Heart left ventricle (tissue), 16 donors: ENCODE data around the gene DBN1. TPM values are rescaled to one million over a fixed set of nuclear protein-coding genes. Genes with fewer than 3 reads are reported as not detected.

ENCODE experiments used
- ATAC-seq, 4 donors: fragments of 200-7000 bp; cut with Tn5 transposase; one replicate each; pipeline ENCODE4 v1.9.1; 2020 to 2022; ENCODE audit warnings: moderate library complexity in 4 of 4, mild to moderate bottlenecking in 3 of 4, moderate number of reproducible peaks in 1 of 4
- DNase-seq, 5 donors: peaks; one replicate each; pipeline ENCODE4 v3.0.0-alpha.2; 2020
- H3K27ac ChIP-seq, 12 donors: fragments of 200-600 bp; sonication (generic) in 4 of 12; one replicate each; pipeline versions ENCODE4 v1.5.0 to v1.8.0; 2016 to 2022; ENCODE audit warnings: mild to moderate bottlenecking in 2 of 12
- H3K27me3 ChIP-seq, 9 donors: fragments of 200-600 bp; sonication (generic) in 2 of 9; one replicate each; pipeline versions ENCODE4 v1.5.1 to v1.8.0; 2016 to 2022; ENCODE audit warnings: mild to moderate bottlenecking in 3 of 9
- H3K36me3 ChIP-seq, 9 donors: fragments of 200-600 bp; sonication (generic) in 2 of 9; one replicate each; pipeline versions ENCODE4 v1.5.0 to v1.8.0; 2018 to 2022; ENCODE audit warnings: mild to moderate bottlenecking in 2 of 9
- H3K4me1 ChIP-seq, 12 donors: fragments of 200-600 bp; sonication (generic) in 4 of 12; one replicate each; pipeline versions ENCODE4 v1.5.0 to v1.8.0; 2016 to 2022; ENCODE audit warnings: mild to moderate bottlenecking in 3 of 12
- H3K4me3 ChIP-seq, 12 donors: fragments of 200-600 bp; sonication (generic) in 4 of 12; one replicate each; pipeline versions ENCODE4 v1.5.0 to v1.8.0; 2017 to 2022; ENCODE audit warnings: mild to moderate bottlenecking in 9 of 12, moderate library complexity in 4 of 12
- H3K9me3 ChIP-seq, 12 donors: fragments of 200-600 bp; sonication (generic) in 4 of 12; one replicate each; pipeline versions ENCODE4 v1.5.0 to v1.8.0; 2016 to 2022; ENCODE audit warnings: mild to moderate bottlenecking in 1 of 12
- POLR2A ChIP-seq, 2 donors: fragments of 450-650 bp; IDR thresholded peaks; one replicate each; pipeline ENCODE4 v1.6.1; 2017; ENCODE audit warnings: antibody characterized with exemption in 2 of 2, mild to moderate bottlenecking in 2 of 2, moderate library complexity in 2 of 2
- WGBS, 4 donors: extraction: QIAGEN DNeasy Blood & Tissue Kit in 2 of 4; methylation state at CpG; one replicate each; pipeline versions ENCODE4 v1.1.5 to v1.1.7; 2013 to 2018; 5-methylcytosine and 5-hydroxymethylcytosine counted together
- intact Hi-C, 10 donors: fragments of 100-400 bp; cut with DNase I; formaldehyde crosslinking; loops; one replicate each; pipeline versions ENCODE4 v1.11.1 to v1.14.2; 2022
- polyA plus RNA-seq, 2 donors: library from polyadenylated mRNA; stranded (reverse); fragments of 200-250 nt; gene quantifications; one replicate each; pipeline ENCODE4 v1.2.3, GENCODE V29; 2013
- total RNA-seq, 9 donors: library from RNA; depleted of rRNA in 2 of 9; stranded (reverse); fragments of >200 nt in 2 of 9; fragmentation: NEBNext Ultra II Directional in 3 of 9; extraction: Animal tissue kit (Norgen Biotek cat#: 25700) in 3 of 9; gene quantifications; one replicate each; pipeline versions ENCODE4 v1.1.0 to v1.2.4, GENCODE V29; 2016 to 2023
- TF ChIP-seq, protein P1 (sequence below), 12 donors: fragments of 200-600 bp; sonication (generic) in 4 of 12; IDR thresholded peaks; one replicate each; pipeline versions ENCODE4 v1.5.0 to v1.8.0; 2018 to 2022; ENCODE audit warnings: antibody characterized with exemption in 12 of 12, mild to moderate bottlenecking in 5 of 12
- donor health status: ischemic (EF 13 %, LVEDD 7.1; RV severe dilation, severe dysfunction).
- donor health status: healthy with polysubstance abuse.
- donor health status: DM: no; HTN: yes; CAD: no.
- donor health status: DM: no; HTN: no; CAD: no.
- donor health status: ischemic (EF 25% LVEDD 6.9; RV normal size, moderate dysfunction).
- donor health status: ischemic (EF 25% LVEDD 5.7; RV mildly dilated, moderate dysfunction).
- donor health status: healthy.
- donor health status: DM: yes; HTN: yes; CAD: no.
- donor health status: ischemic (EF 35%, LVEDD 5.7; RV mildly dilated, moderate dysfunction).
- donor health status: nonischemic (EF 11% LVEDD 7.7; RV severe dilation, severe dysfunction).
- donor health status: DM: yes; HTN: yes; CAD: no.
- donor health status: PGD.
- donor health status: ischemic (EF 29% LVEDD 5.4; RV normal size, mild dysfunction).
- donor health status: nonischemic (EF 23%, LVEDD 6.1; RV moderate dilation, normal function).

Gene DBN1
- total and polyA plus RNA-seq, 11 donors, result 12.3 to 60.7 (median 23.3) TPM

- peaks cover 0 to 34% (median 24%) of the 10 kb centered on the region in 9 donors for H3K36me3 ChIP-seq
- peak in 1 of 5 donors; percentile 22 for DNase-seq
- H3K4me3 ChIP-seq, result no peak overlapping the region
- intact Hi-C loops, result no loop called here
- H3K4me1 ChIP-seq, result peaks cover 0 to 46% (median 36%) of the 10 kb centered on the region in 12 donors
- 95 to 97% (median 95%) methylated on average over 26 to 31 of the region's 31 CpGs for WGBS, 4 donors
- no peak for TF ChIP-seq POLR2A (IDR thresholded peaks at IDR 0.05)
- TF ChIP-seq, protein P1, sequence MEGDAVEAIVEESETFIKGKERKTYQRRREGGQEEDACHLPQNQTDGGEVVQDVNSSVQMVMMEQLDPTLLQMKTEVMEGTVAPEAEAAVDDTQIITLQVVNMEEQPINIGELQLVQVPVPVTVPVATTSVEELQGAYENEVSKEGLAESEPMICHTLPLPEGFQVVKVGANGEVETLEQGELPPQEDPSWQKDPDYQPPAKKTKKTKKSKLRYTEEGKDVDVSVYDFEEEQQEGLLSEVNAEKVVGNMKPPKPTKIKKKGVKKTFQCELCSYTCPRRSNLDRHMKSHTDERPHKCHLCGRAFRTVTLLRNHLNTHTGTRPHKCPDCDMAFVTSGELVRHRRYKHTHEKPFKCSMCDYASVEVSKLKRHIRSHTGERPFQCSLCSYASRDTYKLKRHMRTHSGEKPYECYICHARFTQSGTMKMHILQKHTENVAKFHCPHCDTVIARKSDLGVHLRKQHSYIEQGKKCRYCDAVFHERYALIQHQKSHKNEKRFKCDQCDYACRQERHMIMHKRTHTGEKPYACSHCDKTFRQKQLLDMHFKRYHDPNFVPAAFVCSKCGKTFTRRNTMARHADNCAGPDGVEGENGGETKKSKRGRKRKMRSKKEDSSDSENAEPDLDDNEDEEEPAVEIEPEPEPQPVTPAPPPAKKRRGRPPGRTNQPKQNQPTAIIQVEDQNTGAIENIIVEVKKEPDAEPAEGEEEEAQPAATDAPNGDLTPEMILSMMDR (IDR thresholded peaks at IDR 0.05), result no peak
- no peak overlapping the region for H3K27ac ChIP-seq
- peaks cover 0 to 5% (median 0%) of the 10 kb centered on the region in 12 donors for H3K9me3 ChIP-seq
- no peak for ATAC-seq
- H3K27me3 ChIP-seq, result peaks cover 0 to 17% (median under 1%) of the 10 kb centered on the region in 9 donors
These were observed 6.0 kb downstream of the DBN1 start for GRCh38 chr5:177467436-177467835.

DNA sequence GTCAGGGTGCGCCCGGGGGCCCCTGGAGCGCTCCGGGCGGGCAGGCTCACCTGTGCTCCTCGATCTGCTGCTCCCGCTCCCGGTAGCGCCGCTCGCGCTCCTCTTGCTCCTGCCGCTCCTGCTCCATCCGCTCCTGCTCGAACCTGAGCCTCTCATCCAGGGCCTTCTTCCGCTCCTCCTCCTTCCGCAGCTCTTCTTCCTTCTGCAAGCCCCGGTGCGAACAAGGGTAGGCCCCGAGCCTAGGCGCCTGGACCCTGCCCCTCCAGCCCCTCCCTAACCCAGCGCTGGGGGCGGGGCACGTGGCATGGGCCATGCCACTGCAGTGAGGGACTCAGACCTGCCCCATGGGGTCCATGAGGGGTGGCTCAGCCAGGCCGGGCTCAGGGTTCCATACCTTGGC, 6.6 kb downstream of the DBN1 start:
- no peak overlapping the region for H3K27ac ChIP-seq
- 92 to 97% (median 95%) methylated on average over 25 of the region's 25 CpGs for WGBS, 4 donors
- DNase-seq, result no peak
- intact Hi-C loops, result no loop called here
- peaks cover 0 to 46% (median 34%) of the 10 kb centered on the region in 12 donors for H3K4me1 ChIP-seq
- peaks cover 0 to 11% (median 0%) of the 10 kb centered on the region in 9 donors for H3K27me3 ChIP-seq
- TF ChIP-seq, protein P1 (IDR thresholded peaks at IDR 0.05), result no peak
- no peak for TF ChIP-seq POLR2A (IDR thresholded peaks at IDR 0.05)
- peaks cover 0 to 34% (median 24%) of the 10 kb centered on the region in 9 donors for H3K36me3 ChIP-seq
- peaks cover 0 to 5% (median 0%) of the 10 kb centered on the region in 12 donors for H3K9me3 ChIP-seq
- ATAC-seq, result no peak
- no peak overlapping the region for H3K4me3 ChIP-seq

- Histone ChIP-seq H3K4me1 (peaks cover 0 to 34% (median 24%) of the 10 kb centered on the region in 12 donors), H3K27ac (no peak overlapping the region), H3K27me3 (no peaks in the 10 kb centered on the region), H3K36me3 (peaks cover 0 to 37% (median 25%) of the 10 kb centered on the region in 9 donors), H3K9me3 (peaks cover 0 to 5% (median 0%) of the 10 kb centered on the region in 12 donors), H3K4me3 (no peak overlapping the region)
- WGBS, 4 donors, result 92 to 99% (median 97%) methylated on average over 11 of the region's 11 CpGs
- ATAC-seq (no peak), DNase-seq (no peak)
- intact Hi-C loops, result no loop called here
- TF ChIP-seq, protein P1 (IDR thresholded peaks at IDR 0.05), result no peak
- no peak for TF ChIP-seq POLR2A (IDR thresholded peaks at IDR 0.05)
These were observed 8.4 kb downstream of the DBN1 start for GRCh38 chr5:177465044-177465443.

GRCh38 chr5:177462021-177462670, 11.3 kb downstream of the DBN1 start:
- peak; percentile 61 to 79 (median 73) for DNase-seq

More at GRCh38 chr5:177462021-177462670, 11.3 kb downstream of the DBN1 start:
- peak; percentile 41 to 85 (median 62) for ATAC-seq
- Histone ChIP-seq H3K27ac (peak overlapping the region; percentile 43 to 88 (median 74)), H3K36me3 (peaks cover 0 to 46% (median 23%) of the 10 kb centered on the region in 9 donors), H3K4me3 (peak overlapping the region in 6 of 12 donors; percentile 12 to 33 (median 20)), H3K4me1 (peaks cover 0 to 26% (median 10%) of the 10 kb centered on the region in 12 donors), H3K27me3 (no peaks in the 10 kb centered on the region), H3K9me3 (peaks cover 0 to 5% (median 0%) of the 10 kb centered on the region in 12 donors)
- no peak for TF ChIP-seq POLR2A (IDR thresholded peaks at IDR 0.05)
- TF ChIP-seq, protein P1 (IDR thresholded peaks at IDR 0.05), result no peak
- WGBS, 4 donors, result 65 to 73% (median 67%) methylated on average over 18 to 27 of the region's 27 CpGs
- intact Hi-C loops, result no loop called here
